Measurements from ENCODE around the gene MMP17.

Gene MMP17

GRCh38 chr12:131850856-131851559 lies 22.8 kb downstream of the MMP17 start:
- DNase-seq (ENCODE audit: low read depth): no peak

GRCh38 chr12:131851741-131852550 lies 23.8 kb downstream of the MMP17 start:
- DNase-seq (ENCODE audit: low read depth): no peak

- no peak for DNase-seq (ENCODE audit: low read depth)
Observed at GRCh38 chr12:131852551-131853299, 24.5 kb downstream of the MMP17 start.

GRCh38 chr12:131853832-131854797 lies 25.9 kb downstream of the MMP17 start:
- no peak for DNase-seq (ENCODE audit: low read depth)

- no peak for DNase-seq (ENCODE audit: low read depth)
Observed at GRCh38 chr12:131854861-131855476, 26.8 kb downstream of the MMP17 start.

GRCh38 chr12:131855521-131856142 lies 27.4 kb downstream of the MMP17 start:
- DNase-seq (ENCODE audit: low read depth): no peak

GRCh38 chr12:131856366-131857097 lies 28.3 kb downstream of the MMP17 start:
- DNase-seq (ENCODE audit: low read depth): no peak

- no peak for DNase-seq (ENCODE audit: low read depth)
Observed at GRCh38 chr12:131857908-131858850, 30.0 kb downstream of the MMP17 start.

- DNase-seq (ENCODE audit: low read depth): no peak
Observed at GRCh38 chr12:131860472-131861260, 32.5 kb downstream of the MMP17 start.

- no peak for DNase-seq (ENCODE audit: low read depth)
Observed at GRCh38 chr12:131861261-131862083, 33.3 kb downstream of the MMP17 start.

- DNase-seq (ENCODE audit: low read depth): no peak
Observed at GRCh38 chr12:131862084-131862441, 33.9 kb downstream of the MMP17 start.

GRCh38 chr12:131862600-131862993 lies 34.4 kb downstream of the MMP17 start:
- DNase-seq (ENCODE audit: low read depth): no peak

GRCh38 chr12:131862994-131863710 lies 35.0 kb downstream of the MMP17 start:
- DNase-seq (ENCODE audit: low read depth): no peak

- DNase-seq (ENCODE audit: low read depth): no peak
Observed at GRCh38 chr12:131863711-131864396, 35.7 kb downstream of the MMP17 start.

- DNase-seq (ENCODE audit: low read depth): no peak
Observed at GRCh38 chr12:131864469-131864868, 36.3 kb downstream of the MMP17 start.
